ENCODE results near the gene RGS17. TPM values are rescaled to one million over a fixed set of nuclear protein-coding genes. Genes with fewer than 3 reads are reported as not detected.
"Not testable (repeated sequence)": the region's sequence is repeated elsewhere in the genome, so short reads cannot be mapped to it uniquely, and the experiment has no call there.

The RGS17 gene
- total RNA-seq, 1 donor from 2014 or later: 0.69 TPM

- DNase-seq: no peak
Measured at GRCh38 chr6:153031335-153031955, 99.6 kb downstream of the RGS17 start.

GRCh38 chr6:153028963-153029362 is 102.1 kb downstream of the RGS17 start:
- DNase-seq: no peak

GRCh38 chr6:153028286-153028685 is 102.8 kb downstream of the RGS17 start:
- DNase-seq: no peak

GRCh38 chr6:153027480-153027879 is 103.6 kb downstream of the RGS17 start:
- DNase-seq: no peak

GRCh38 chr6:153024709-153025017 is 106.4 kb downstream of the RGS17 start:
- no peak for DNase-seq

GRCh38 chr6:153023977-153024708 is 106.9 kb downstream of the RGS17 start:
- peak; percentile 20 for DNase-seq

- no peak for DNase-seq
Measured at GRCh38 chr6:153018355-153018754, 112.7 kb downstream of the RGS17 start.

- no peak for DNase-seq
Measured at GRCh38 chr6:153016846-153017245, 114.2 kb downstream of the RGS17 start.

GRCh38 chr6:153015094-153015640 is 115.9 kb downstream of the RGS17 start:
- no peak for DNase-seq

GRCh38 chr6:153013438-153013837 is 117.6 kb downstream of the RGS17 start:
- no peak for DNase-seq

GRCh38 chr6:153012856-153013255 is 118.2 kb downstream of the RGS17 start:
- DNase-seq: no peak

GRCh38 chr6:153003366-153003690 is 127.8 kb downstream of the RGS17 start:
- no peak for DNase-seq

GRCh38 chr6:153002613-153003365 is 128.3 kb downstream of the RGS17 start, which contains the start of gene MTRF1L:
Gene MTRF1L (minus strand): TSS chr6:153002709. CDS start chr6:153002685, 24 bp downstream.
- DNase-seq: peak; percentile 97

GRCh38 chr6:153001767-153002612 is 129.1 kb downstream of the RGS17 start:
- DNase-seq: peak; percentile 4

GRCh38 chr6:153000790-153001189 is 130.3 kb downstream of the RGS17 start:
- not testable (repeated sequence) for DNase-seq

GRCh38 chr6:153000243-153000642 is 130.8 kb downstream of the RGS17 start:
- DNase-seq: no peak

- not testable (repeated sequence) for DNase-seq
Measured at GRCh38 chr6:152999538-152999937, 131.5 kb downstream of the RGS17 start.

- DNase-seq: no peak
Measured at GRCh38 chr6:152993847-152994246, 137.2 kb downstream of the RGS17 start.

GRCh38 chr6:152993431-152993830 is 137.7 kb downstream of the RGS17 start:
- DNase-seq: no peak

GRCh38 chr6:152986978-152987377 is 144.1 kb downstream of the RGS17 start:
- DNase-seq: no peak

- not testable (repeated sequence) for DNase-seq
Measured at GRCh38 chr6:152985300-152985699, 145.8 kb downstream of the RGS17 start.

GRCh38 chr6:152984513-152984872 is 146.6 kb downstream of the RGS17 start:
- no peak for DNase-seq
